Islet precursor cell (in vitro differentiated cells): Measurements from ENCODE around the gene CSPG4.

Source experiments
- DNase-seq: peaks from one replicate; pipeline ENCODE4 v3.0.0-alpha.2; 2018

Gene CSPG4

DNA sequence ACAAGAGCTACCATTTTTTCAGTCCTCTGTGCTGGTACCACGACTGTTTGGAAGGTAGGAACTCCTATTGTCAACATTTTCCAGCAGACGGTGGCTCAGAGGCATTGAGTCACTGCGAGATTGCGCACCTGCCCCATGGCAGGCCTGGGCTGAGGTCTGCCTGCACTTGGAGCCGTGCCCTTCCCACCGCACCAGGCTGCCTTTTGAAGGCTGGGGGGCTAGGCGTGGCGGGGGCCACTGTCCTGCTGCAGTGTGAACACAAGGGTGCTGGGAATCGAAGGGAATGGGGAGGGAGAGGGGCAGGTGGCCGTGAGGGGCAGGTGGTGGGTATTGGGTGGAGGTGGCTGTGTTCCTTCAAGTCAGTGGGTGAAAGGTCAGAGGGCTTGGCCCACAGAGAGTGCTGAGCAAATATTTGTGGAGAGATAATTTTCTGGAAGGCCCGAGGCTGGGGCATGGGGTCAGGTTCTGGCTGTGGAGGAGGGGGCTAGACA, 48.7 kb downstream of the CSPG4 start:
- no peak for DNase-seq

DNA sequence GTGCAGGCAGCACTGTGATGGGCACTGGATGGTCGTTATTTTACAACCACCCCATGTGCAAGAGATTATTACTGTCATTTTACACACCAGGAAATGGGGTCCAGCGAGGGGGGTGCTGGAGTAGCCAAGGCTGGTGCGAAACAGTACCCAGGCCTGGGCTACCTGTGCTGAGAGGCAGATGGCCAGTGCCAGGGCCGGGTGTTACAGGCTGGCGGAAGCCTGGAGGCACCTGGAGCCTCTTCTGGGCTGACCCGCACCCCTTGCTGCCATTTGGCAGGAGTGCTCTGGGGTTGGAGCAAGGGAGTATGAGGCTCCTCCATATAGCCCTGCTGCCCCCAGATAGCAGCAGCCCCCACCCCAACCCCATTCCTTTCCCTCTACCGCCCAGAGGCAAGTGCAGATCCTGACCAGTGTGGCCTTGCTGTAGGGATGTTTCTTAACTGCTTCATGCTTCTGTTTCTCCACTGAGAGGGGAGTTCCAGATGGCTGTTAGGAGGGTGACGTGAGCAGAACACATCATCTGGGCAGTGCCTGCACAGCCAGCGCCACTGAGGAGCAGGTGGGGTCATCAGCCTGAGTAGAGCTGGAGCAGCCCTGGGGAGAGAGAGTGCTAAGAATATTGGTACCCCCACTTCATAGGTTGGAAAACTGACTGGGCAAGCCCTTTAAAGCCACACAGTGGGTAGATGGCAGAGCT, 49.7 kb downstream of the CSPG4 start:
- DNase-seq, result no peak

DNA sequence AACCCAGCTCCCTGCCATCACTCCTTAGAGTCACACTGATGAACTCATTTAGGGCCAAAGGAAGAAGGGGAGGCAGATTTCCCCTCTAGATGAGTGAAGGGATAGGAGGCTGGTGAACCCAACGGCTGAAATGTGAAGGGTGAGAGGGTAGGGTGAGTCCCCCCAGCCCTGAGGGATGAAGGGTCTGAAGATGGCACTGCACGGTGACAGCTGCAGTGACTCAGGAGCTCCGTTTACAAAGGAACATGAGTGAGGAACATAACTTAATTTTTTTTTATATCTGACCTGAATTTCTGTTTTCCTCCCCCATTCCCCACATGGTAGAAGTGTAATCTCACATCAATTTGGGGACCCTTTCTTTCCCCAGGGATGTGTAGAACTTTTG, 50.9 kb downstream of the CSPG4 start:
- DNase-seq, result no peak

DNA sequence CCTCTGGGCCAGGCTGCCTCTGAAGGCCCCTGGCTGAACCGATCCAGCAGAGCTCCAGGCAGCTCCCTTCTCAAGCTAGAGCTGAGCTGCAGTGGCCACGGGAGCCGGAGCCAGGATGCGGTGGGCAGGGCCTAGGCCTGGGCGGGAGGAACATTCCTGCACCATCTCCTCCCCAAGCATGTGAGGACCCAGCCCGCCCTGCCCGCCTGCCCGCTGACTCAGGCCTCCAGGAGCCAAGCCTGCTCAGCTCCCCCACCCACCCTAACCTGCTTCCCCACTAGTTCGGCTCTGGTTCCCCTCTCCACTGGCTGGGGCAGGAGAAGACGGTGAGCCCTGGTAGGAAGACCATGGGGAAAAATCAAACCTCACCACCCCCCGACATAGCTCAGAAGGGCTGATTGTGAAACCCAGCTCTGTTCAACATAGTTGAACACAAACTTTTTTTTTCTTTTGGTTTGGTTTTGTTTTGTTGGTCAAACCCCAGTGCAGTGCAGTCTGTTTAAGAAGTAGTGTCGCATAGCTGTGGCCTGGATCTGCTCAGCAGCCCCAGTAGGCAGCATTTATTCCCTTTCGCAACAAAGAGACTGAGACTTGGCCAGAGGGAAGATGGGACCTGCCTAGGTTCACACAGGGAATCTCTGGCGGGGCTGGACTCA, 51.4 kb downstream of the CSPG4 start:
- peak; percentile 96 for DNase-seq

DNA sequence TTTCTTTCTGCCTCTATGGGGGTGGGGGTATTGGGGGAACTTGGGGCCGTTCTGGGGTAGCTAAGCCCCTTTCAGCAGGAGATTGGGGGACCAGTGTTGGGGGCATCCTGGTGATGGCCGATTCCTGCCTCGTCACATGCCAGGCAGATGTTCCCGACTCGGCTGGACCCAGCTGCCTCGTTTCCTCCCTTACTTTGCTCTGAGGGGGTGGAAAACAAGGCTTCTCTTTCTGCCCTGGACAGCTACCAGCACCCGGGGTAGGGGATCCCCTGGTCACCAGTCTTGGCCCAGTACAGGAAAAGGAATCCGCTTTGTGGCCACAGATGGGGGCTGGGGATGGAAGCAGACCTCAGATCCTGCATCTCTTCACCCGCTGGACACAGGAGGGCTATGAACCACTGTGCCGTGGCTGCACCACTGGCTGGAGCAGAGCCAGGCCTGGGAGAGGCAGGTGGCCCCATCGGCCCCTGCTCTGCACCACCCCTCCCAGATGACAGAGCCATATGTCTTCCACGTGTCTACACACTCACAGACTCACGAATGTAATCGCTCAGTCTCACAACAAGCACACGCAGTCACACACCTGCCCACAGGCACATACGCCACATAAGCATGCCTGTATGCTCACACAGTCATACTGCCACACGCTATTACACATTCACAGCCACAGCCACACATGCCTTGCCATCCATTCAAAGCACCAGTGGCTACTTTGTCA, 52.6 kb downstream of the CSPG4 start:
- DNase-seq, result no peak

DNA sequence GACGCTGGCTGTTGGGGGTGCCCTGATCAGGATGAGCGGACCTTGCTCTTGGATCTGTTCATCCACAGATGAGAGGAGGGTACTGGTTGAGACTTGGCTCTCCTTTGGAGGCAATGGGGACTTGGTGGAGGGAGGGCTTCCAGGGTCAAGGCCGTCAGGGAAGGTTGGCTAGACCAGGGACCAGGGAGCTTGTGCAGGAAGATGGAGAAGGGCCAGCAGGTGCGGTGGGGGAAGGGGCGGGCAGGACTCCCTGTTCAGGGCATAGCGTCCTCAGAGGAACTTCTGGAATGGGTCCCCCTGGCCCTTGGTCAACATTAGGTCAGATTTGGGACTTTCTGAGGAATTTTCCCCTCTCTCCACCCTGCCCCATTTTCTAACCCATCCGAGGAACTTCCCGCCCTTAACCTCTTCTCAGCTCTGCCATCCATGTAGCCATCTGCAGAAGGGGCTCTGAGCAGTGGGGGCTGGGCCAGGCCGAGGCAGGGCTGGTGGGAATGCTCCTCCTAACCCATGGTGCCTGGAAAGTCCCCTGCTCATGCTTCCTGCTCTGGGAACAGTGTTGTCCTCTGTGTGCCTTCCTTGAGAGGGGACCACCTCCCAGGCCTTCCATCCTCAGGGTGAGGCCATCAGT, 53.4 kb downstream of the CSPG4 start:
- no peak for DNase-seq

DNA sequence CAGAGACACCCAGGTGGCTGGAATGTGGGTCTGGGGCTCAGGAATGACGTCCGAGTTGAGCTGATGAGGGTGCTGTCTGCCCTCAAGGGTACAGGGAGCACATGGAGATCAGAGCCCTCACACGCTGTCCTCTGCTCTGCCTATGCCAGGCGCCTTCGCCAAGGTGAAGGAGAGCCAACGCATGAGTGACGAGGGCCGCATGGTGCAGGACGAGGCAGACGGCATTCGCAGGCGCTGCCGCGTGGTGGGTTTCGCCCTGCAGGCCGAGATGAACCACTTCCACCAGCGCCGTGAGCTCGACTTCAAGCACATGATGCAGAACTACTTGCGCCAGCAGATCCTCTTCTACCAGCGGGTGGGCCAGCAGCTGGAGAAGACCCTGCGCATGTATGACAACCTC, 55.8 kb downstream of the CSPG4 start:
- DNase-seq, result no peak

DNA sequence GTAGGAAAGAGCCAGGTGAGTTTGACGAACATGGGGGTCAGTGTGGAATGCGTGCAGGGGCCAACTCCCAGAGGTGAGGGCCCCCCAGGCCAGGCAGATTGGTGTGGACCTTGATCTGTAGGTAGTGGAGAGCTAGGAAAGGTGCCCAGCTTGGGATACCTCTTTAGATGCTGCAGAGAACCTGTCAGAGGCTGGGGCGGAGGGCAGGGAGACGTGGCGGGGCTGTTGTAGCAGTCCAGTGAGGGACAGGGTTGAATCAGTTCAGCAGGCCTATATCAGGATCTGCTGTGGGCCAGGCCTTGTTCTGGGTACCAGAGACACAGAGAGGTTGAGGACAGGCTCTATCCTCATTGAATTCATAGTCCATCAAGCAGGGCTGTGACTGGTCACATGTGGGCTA, 56.3 kb downstream of the CSPG4 start:
- DNase-seq, result no peak

DNA sequence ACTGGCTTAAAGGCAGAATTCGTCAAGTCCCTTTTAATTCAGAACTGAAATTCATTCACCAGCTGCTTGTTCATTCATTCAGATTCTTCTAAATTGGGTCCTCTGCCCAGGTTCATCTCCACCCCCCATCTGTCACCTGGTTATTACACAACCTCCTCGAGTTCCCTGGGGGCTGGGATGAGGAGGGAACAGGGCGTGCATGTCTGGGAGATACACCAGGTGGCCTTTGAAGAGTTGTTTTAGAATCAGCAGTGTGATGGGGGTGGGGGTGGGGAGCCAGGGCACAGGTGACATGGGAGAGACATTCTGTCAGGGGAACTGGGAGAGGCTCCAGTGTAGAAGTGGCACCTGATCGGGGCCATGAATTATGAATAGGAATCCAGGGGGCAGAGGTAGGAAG, 56.7 kb downstream of the CSPG4 start:
- no peak for DNase-seq

DNA sequence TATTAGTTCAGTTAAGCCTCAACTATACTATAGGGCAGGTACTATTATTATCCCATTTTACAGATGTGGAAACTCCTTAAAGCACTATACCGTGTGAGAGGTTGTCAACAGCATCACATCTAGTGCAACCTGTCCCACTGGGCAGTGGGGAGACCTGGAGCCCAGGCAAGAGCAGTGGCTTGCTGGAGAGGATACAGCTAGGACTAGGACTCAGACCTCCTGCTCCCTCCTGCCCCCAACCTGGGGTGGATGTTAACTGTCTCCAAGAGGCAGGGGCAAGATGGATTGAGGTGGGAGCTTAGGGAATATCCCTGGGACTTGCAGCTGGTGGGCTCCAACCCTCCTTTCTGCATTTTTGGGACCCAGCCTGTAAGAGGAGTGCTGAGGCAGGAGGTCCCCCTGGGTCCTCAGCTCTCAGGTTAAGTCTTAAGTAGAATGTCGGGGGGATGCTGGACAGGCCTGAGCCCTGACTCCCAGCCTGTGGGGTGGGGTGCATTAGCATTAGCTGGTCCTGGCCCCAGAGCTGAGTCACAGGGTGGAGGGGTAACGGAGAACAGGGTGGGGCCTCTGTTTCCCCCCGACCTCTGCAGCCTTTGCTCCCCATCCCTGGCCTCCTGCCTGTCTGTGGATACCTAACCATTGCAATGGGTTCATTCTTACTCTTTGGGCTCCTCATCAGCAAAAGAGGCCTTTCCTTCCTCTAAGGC, 58.3 kb downstream of the CSPG4 start:
- DNase-seq, result no peak

DNA sequence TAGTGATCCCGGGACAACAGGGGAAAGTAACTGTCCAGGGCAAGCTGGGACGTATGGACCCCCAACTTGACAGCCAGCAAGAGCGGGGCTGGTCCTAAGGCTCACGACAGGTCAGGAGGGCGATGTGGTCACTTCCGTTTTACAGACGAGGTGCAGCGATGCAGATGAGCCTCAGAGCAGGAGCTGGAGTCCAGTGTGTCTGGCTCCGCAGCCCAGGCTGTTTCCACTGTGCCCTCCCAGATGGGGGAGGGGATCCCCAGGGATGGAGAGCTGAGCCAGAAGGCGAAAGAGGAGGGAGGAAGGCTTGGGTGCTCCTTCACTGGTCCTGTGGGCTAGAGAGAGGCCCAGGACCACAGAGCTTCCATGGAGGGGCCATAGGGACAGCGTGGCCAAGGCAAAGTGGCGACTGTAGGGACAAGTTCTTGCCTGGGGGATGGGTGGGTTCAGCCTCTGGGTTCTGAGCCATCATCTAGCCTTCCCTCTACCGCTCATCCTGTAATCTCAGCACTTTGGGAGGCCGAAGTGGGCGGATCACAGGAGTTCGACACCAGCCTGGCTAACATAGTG, 59.2 kb downstream of the CSPG4 start:
- DNase-seq, result no peak

DNA sequence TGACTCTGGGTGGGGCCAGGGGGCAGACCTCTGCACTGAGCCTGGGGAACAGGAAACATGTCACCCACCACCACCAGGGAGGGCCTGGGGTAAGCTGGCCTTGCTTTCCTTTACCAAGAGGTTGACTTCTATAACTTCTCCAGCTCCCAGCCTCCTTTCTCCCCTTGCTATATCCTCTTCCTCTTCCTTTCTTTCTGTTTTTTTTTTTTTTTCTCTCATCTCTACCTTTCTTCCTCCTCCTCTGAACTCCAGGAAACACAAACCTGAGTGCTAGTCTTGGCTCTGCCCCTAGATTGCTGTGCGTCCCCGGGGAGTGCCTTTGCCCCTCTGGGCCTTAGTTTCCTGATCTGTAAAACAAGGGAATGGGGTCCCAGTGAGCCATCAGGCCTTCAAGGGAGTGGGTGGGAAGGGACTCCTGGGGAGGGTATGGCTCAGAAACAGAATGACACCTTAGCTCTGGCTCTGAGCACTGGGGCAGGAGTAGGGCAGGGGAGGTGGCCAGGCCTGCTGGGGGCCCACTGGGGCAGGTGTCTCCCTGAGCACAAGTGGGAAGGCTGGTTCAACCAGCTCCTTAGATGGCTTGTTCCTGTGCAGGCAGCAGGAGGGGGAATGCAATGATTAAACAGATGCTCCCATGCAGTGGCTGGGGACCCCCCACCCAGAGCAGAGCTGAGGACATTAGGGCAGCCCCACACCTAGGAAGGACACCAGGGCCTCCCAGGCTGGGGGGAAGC, 60.7 kb downstream of the CSPG4 start:
- no peak for DNase-seq

DNA sequence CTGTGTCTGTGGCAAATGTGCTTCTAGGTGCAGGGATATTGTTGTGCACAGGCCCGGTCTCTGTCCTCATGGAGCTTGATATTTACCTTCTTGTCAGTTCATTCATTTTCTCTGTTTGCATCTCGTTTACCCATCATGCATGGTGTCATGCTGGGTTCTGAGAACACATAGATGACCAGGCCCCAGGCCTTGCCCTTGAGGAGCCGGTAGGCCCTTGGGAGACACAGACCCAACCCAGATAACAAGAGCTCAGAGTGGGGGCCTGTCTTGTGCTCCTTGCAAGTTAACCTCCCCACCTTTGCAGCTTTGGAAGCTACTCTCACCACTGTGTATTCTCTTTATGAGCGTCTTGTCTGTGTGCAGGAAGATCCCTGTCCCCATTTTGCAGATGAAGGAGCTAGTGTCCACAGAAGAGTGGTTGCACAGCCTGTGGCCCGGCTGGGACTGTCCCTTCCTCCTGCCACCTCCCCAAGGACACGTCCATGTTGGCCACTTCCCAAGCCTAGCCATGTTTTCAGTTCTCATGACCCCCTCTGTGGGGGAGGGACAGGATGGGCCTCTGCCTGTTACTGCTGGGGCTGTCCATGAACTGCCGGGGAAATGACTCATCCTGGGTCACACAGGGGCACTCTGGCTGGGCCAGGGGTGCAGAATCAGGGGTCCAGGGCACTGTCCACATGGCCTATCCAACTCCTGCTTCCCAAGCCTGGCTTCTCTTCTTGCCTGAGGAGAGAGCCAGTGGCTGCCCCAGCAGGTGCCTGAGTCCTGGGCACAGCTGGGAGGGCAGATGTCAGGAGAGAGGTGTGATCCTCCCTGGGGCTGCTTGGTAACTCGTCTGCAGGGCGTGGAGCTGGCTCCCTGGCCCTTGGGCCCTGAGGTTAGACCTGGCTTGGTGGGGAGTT, 61.5 kb downstream of the CSPG4 start:
- DNase-seq, result no peak

DNA sequence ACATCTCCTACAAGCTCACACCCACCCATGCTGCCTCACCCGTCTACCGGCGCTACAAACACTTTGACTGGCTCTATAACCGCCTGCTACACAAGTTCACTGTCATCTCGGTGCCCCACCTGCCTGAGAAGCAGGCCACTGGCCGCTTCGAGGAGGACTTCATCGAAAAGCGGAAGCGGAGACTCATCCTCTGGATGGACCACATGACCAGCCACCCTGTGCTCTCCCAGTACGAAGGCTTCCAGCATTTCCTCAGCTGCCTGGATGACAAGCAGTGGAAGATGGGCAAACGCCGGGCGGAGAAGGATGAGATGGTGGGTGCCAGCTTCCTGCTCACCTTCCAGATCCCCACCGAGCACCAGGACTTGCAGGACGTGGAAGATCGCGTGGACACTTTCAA, 62.8 kb downstream of the CSPG4 start:
- no peak for DNase-seq

DNA sequence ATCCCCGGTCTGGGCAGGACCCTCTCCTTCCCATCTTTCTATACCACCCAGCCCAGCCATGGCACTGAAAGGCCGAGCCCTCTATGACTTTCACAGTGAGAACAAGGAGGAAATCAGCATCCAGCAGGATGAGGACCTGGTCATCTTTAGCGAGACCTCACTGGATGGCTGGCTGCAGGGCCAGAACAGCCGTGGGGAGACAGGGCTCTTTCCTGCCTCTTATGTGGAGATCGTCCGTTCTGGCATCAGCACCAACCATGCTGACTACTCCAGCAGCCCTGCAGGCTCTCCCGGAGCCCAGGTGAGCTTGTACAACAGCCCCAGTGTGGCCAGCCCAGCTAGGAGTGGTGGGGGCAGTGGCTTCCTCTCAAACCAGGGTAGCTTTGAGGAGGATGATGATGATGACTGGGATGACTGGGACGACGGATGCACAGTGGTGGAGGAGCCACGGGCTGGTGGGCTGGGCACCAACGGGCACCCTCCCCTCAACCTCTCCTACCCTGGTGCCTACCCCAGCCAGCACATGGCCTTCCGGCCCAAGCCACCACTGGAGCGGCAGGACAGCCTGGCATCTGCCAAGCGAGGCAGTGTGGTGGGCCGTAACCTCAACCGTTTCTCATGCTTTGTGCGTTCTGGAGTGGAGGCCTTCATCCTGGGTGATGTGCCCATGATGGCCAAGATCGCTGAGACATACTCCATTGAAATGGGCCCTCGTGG, 63.4 kb downstream of the CSPG4 start:
- no peak for DNase-seq

DNA sequence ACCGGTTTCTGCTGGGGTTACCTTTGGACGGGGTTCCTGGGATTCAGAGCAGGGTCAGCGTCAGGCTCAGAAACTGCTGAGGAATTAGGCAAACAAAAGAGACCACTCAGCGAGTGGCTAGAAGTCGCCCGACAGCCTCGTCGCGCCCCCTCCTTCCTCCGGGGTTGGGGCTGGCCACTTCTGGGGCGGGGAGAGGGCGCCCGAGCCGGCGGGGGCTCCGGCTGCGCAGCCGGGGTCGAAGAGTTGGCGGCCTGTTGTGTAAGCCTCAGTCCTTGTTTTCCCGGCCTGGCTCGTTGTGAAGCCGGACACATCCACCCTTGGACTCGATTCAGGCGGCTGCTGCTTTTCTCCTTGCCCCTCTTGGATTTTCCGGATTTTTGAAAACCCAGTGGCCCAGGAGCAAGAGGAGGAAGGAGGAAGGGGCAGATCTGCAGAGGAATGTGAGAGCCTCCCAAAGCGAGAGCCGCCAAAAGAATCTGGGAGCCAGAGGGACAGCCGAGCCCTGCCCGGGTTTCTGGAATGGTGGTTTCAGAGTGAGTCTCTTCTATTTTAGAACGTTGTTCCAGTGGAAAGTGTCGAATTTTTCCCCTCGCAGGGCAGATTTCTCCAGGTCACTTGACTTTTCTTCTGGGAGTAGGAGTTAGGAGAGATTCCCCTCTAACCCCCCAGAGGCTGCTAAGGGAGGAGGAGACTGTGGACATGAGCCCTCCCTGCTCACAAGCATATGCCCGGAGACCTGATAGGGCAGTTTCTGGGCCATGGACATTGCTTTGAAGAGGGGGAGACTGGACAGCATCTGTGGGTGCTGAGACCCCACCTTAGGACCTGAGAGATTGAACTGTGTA, 64.3 kb downstream of the CSPG4 start:
- peak; percentile 75 for DNase-seq

DNA sequence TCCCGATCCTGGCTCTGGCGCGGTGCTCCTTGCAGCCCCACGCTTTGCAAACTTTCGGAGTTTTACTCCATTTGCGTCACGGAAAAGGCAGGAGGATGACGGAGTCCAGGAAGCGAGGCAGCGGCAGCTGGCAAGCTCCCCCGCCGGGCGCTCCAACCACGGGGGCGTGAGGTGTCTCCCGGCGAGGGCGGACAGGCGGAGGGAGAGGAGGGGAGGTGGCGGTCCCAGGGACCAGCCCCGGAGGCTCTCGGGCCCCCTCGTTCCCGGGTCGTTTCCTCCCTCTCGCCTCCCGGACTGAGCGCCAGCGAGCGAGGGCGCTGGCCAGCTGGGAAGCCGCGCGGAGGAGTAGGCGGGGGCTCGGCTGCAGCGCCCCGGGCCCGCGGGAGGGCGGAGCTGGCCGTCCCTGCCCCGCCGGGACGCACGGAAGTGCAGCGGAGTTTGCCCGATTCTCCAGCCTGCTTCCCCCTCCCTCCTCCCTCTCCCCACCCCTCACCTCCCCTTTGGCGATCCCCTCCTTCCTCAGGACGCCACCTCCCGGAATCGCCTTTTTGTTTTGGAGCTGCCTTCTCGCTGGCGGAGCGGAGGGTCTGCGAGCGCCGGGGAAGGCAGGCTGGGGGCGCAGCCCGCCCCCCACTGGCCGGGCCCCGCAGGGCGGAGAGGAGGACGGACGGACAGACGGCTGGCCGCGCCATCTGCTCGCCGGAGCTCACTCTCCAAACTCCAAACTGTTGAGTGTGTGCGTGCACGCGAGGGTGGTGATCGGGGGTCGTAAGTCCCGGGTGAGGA, 65.1 kb downstream of the CSPG4 start, which contains the start of gene SNX33:
Gene SNX33 (plus strand): TSS at position 543 of the 786 bp plus-strand sequence. CDS start 1,191 bp downstream, outside the sequence.
- peak; percentile 93 for DNase-seq

DNA sequence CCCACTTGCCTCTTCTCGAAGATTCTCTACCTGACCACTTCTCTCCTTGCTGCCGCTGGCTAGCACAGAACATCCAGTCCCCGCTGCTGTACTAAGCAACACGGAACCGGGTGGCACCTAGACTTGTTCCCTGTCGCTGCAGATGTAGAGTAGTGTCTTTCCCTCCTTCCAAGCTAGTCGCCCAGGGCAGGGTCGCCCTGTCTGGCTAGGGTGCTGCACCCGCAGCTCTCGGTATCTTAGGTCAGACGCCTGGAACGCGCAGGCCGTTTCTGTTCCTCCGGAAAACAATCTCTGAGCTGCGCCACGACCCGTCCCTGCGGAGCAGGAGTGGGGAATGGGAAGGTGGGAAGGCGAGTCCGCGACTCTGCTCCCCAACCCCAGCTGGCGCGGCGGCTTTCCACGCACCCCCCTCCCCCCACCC, 65.7 kb downstream of the CSPG4 start:
- DNase-seq, result no peak
